Endothelial cell of umbilical vein (primary cell): ENCODE data around the gene GTF2H4. TPM values are rescaled to one million over a fixed set of nuclear protein-coding genes. Genes with fewer than 3 reads are reported as not detected.

Experiments
- BruUV-seq: library from RNA; stranded (reverse); fragments of 400-500 nt; replicated peaks from 2 replicates; lab custom pipeline; 2021; lab: Mats Ljungman, UMichigan
- CTCF ChIA-PET: fragments of 300-600, 350-600 bp; sonication (Branson Sonifier 250); formaldehyde crosslinking; loops from one replicate; lab custom pipeline; 2021; ENCODE audit warnings: antibody characterized with exemption, inconsistent platforms; lab: Charles Lee
- POLR2A ChIA-PET: fragments of 300-600, 350-600 bp; sonication (Branson Sonifier 250); formaldehyde crosslinking; loops from one replicate; lab custom pipeline; 2021; ENCODE audit warnings: antibody characterized with exemption, inconsistent platforms; lab: Charles Lee
- DNase-seq: peaks from one replicate; pipeline ENCODE4 v3.0.0-alpha.2; 2011; ENCODE audit warnings: low read depth, low spot score
- FAIRE-seq: peaks from 2 replicates; lab custom pipeline; 2011; peaks lifted over from hg19 to GRCh38; lab: Jason Lieb, UNC
- H2AFZ ChIP-seq: 2 replicates; pipeline ENCODE4 v1.6.0; 2012; ENCODE audit warnings: low read depth, low read length, control low read depth, inconsistent platforms
- H3K27ac ChIP-seq: 2 replicates; pipeline ENCODE4 v1.5.1; 2011; ENCODE audit warnings: low read depth, mild to moderate bottlenecking, control low read depth, low read length, moderate library complexity; ENCODE audit not compliant: insufficient read depth
- H3K27me3 ChIP-seq, 2 experiments: 2 replicates each; pipeline versions ENCODE4 v1.6.0 to v1.6.1; 2011; ENCODE audit warnings: low read length in 2 of 2, mixed read lengths in 1 of 2; ENCODE audit not compliant: control insufficient read depth in 2 of 2, insufficient read depth in 2 of 2
- H3K36me3 ChIP-seq, 2 experiments: 2 replicates in 1 of 2; 3 replicates in 1 of 2; pipeline ENCODE4 v1.5.1; 2011; ENCODE audit warnings: low read length in 2 of 2, mild to moderate bottlenecking in 1 of 2, moderate library complexity in 1 of 2; ENCODE audit not compliant: control insufficient read depth in 2 of 2, insufficient read depth in 2 of 2; ENCODE audit errors: extremely low read depth in 1 of 2
- H3K4me1 ChIP-seq: 3 replicates; pipeline ENCODE4 v1.5.1; 2011; ENCODE audit warnings: mild to moderate bottlenecking, low read length; ENCODE audit not compliant: control insufficient read depth, insufficient read depth; ENCODE audit errors: extremely low read depth
- H3K4me2 ChIP-seq: 2 replicates; pipeline ENCODE4 v1.6.1; 2011; ENCODE audit warnings: low read length, control low read depth, mixed read lengths; ENCODE audit not compliant: insufficient read depth
- H3K4me3 ChIP-seq, 3 experiments: fragments of 200-600 bp in 1 of 3; sonication (generic), shearing (Covaris generic) in 1 of 3; replicated peaks in 1 of 3; 2 replicates each; pipeline ENCODE4 v1.5.1; 2011 to 2016; ENCODE audit warnings: control low read depth in 3 of 3, low read length in 3 of 3, mild to moderate bottlenecking in 2 of 3, inconsistent platforms in 1 of 3, low read depth in 1 of 3, moderate library complexity in 1 of 3; ENCODE audit not compliant: insufficient read depth in 1 of 3
- H3K79me2 ChIP-seq: 2 replicates; pipeline ENCODE4 v1.6.0; 2012; ENCODE audit warnings: low read length, inconsistent platforms; ENCODE audit not compliant: control insufficient read depth, insufficient read depth
- H3K9ac ChIP-seq: replicated peaks from 2 replicates; pipeline ENCODE3; 2011; ENCODE audit warnings: low read length, control low read depth; ENCODE audit not compliant: insufficient read depth; ENCODE audit errors: extremely low read depth
- H3K9me1 ChIP-seq: replicated peaks from 3 replicates; pipeline ENCODE4 v1.6.0; 2011; ENCODE audit warnings: mild to moderate bottlenecking, low read length; ENCODE audit not compliant: control insufficient read depth, insufficient read depth; ENCODE audit errors: extremely low read depth
- H3K9me3 ChIP-seq: replicated peaks from 2 replicates; pipeline ENCODE4 v1.5.1; 2012; ENCODE audit warnings: low read length, inconsistent platforms; ENCODE audit not compliant: control insufficient read depth, insufficient read depth
- H4K20me1 ChIP-seq: replicated peaks from 2 replicates; pipeline ENCODE3; 2011; ENCODE audit warnings: mild to moderate bottlenecking, low read length; ENCODE audit not compliant: control insufficient read depth, insufficient read depth; ENCODE audit errors: extremely low read depth
- EZH2 ChIP-seq: IDR thresholded peaks from 2 replicates; pipeline ENCODE4 v1.6.1; 2012; ENCODE audit warnings: borderline replicate concordance, low read depth, mild to moderate bottlenecking, moderate library complexity, low read length, inconsistent platforms; ENCODE audit not compliant: severe bottlenecking
- FOS ChIP-seq: IDR thresholded peaks from 2 replicates; pipeline ENCODE4 v1.6.1; 2011; ENCODE audit warnings: mild to moderate bottlenecking, low read length, moderate library complexity, borderline replicate concordance; ENCODE audit not compliant: insufficient read depth
- GATA2 ChIP-seq: IDR thresholded peaks from 2 replicates; pipeline ENCODE4 v1.7.0; 2011; ENCODE audit warnings: low read depth, mild to moderate bottlenecking, moderate library complexity, mixed read lengths, low read length; ENCODE audit not compliant: insufficient read length, insufficient read depth
- POLR2AphosphoS5 ChIP-seq: IDR thresholded peaks from 2 replicates; pipeline ENCODE4 v1.6.1; 2012; ENCODE audit warnings: low read depth, mild to moderate bottlenecking, control low read depth, low read length, moderate library complexity; ENCODE audit not compliant: insufficient read depth
- dilution Hi-C: fragments of 300-500 bp; cut with MboI; formaldehyde crosslinking; loops from one replicate; pipeline ENCODE4 v1.15.0; 2019; ENCODE audit warnings: low sequenced_read_pairs; ENCODE audit not compliant: extremely low pct_ligation_motif_present
- intact Hi-C: fragments of 100-400 bp; cut with micrococcal nuclease; formaldehyde crosslinking; loops from one replicate; pipeline ENCODE4 v1.10.0; 2022
- polyA plus RNA-seq, 4 experiments: library from polyadenylated mRNA; depleted of rRNA in 3 of 4; stranded (reverse) in 3 of 4; unstranded in 1 of 4; fragments of >200 nt; gene quantifications; 2 replicates each; pipeline versions ENCODE4 v1.2.1 to v1.2.3, GENCODE V29; 2011 to 2012; ENCODE audit warnings: missing spikeins in 1 of 4
- total RNA-seq: library from RNA; stranded (reverse); gene quantifications from 2 replicates; pipeline ENCODE4 v1.2.3, GENCODE V29; 2021

GTF2H4 gene
- total and polyA plus RNA-seq, 2 donors (not counting 3 experiments of a cell fraction or from before 2014, with no cell fraction given) = 40.5 to 52.6 TPM

- intact Hi-C loops = no loop called here
- Histone ChIP-seq H3K4me1 (no peaks in the 10 kb centered on the region), H3K9me3 (no peaks in the 10 kb centered on the region), H3K27me3 (no peaks in the 10 kb centered on the region), H3K4me2 (no peak overlapping the region), H3K36me3 (no peaks in the 10 kb centered on the region), H3K79me2 (no peaks in the 10 kb centered on the region), H3K9ac (no peak overlapping the region), H3K27ac (no peak overlapping the region), H2AFZ (no peak overlapping the region), H4K20me1 (no peaks in the 10 kb centered on the region), H3K9me1 (no peaks in the 10 kb centered on the region), H3K4me3 (no peak overlapping the region)
- dilution Hi-C loops = loop anchor here (25.0 kb wide), 1 partner anchor 151 kb away; the partner anchor contains the start of genes FLOT1 and IER3
- CTCF ChIA-PET = interaction anchor here (1.0 to 2.5 kb wide), 2 partner anchors 16 to 199 kb away, joined by 3 to 8 read pairs; no protein-coding TSS in a partner anchor
- no peak for DNase-seq
- POLR2A ChIA-PET = no interaction called here
- peak; percentile 26 for FAIRE-seq
- BruUV-seq = no TSS peak
- TF ChIP-seq GATA2 (no peak), FOS (no peak), EZH2 (no peak), POLR2AphosphoS5 (no peak)
These were observed 19.8 kb upstream of the GTF2H4 start for GRCh38 chr6:30887901-30888815.
